SU-DHL-6 (cell line): ENCODE measurements around the gene TRA2B.

ENCODE experiments used
- H2AFZ ChIP-seq: fragments of 200-600 bp; sonication (generic); 2 replicates; pipeline ENCODE4 v1.6.1; 2014; ENCODE audit warnings: low read depth, mild to moderate bottlenecking, moderate library complexity, mixed read lengths, antibody characterized with exemption, low read length; ENCODE audit not compliant: severe bottlenecking
- H3F3A ChIP-seq: fragments of 200-600 bp; shearing (Covaris generic); 2 replicates; pipeline ENCODE4 v1.6.0; 2016; ENCODE audit warnings: antibody characterized with exemption, mild to moderate bottlenecking; ENCODE audit not compliant: insufficient read depth
- H3K27ac ChIP-seq: fragments of 200-600 bp; sonication (generic); 2 replicates; pipeline ENCODE4 v1.5.1; 2016; ENCODE audit warnings: low read depth, mild to moderate bottlenecking, low read length, moderate library complexity, mixed read lengths
- H3K27me3 ChIP-seq: fragments of 200-600 bp; sonication (generic), shearing (Covaris generic); 2 replicates; pipeline ENCODE4 v1.6.0; 2014; ENCODE audit warnings: mild to moderate bottlenecking, low read length
- H3K36me3 ChIP-seq: fragments of 200-600 bp; sonication (generic); 2 replicates; pipeline ENCODE4 v1.6.1; 2014; ENCODE audit warnings: mild to moderate bottlenecking, low read length, mixed read lengths
- H3K4me2 ChIP-seq: fragments of 300-600, 200-600 bp; shearing (Covaris generic), sonication (generic); 2 replicates; pipeline ENCODE4 v1.6.0; 2014; ENCODE audit warnings: low read length, low read depth, mild to moderate bottlenecking; ENCODE audit not compliant: poor library complexity, severe bottlenecking
- H3K4me3 ChIP-seq: fragments of 200-600 bp; sonication (generic); 2 replicates; pipeline ENCODE4 v1.5.1; 2014; ENCODE audit warnings: antibody characterized with exemption, low read length, mild to moderate bottlenecking, mixed read lengths; ENCODE audit not compliant: insufficient read depth, poor library complexity, severe bottlenecking
- H3K79me2 ChIP-seq: fragments of 200-600 bp; sonication (generic); 2 replicates; pipeline ENCODE4 v1.6.1; 2014; ENCODE audit warnings: mild to moderate bottlenecking, low read length, moderate library complexity; ENCODE audit not compliant: insufficient read depth
- H3K9ac ChIP-seq: fragments of 200-600 bp; sonication (generic); 2 replicates; pipeline ENCODE4 v1.7.0; 2014; ENCODE audit warnings: mild to moderate bottlenecking, low read length
- H3K9me2 ChIP-seq: fragments of 200-600 bp; sonication (generic); replicated peaks from 2 replicates; pipeline ENCODE4 v1.6.1; 2014; ENCODE audit warnings: low read length; ENCODE audit not compliant: insufficient read depth
- H3K9me3 ChIP-seq: fragments of 200-600 bp; sonication (generic); 2 replicates; pipeline ENCODE4 v1.6.1; 2014; ENCODE audit warnings: low read length, mixed read lengths; ENCODE audit not compliant: insufficient read depth
- H4K20me1 ChIP-seq: fragments of 200-600 bp; sonication (generic); 2 replicates; pipeline ENCODE4 v1.6.1; 2014; ENCODE audit warnings: low read depth, mild to moderate bottlenecking, antibody characterized with exemption, low read length, moderate library complexity, mixed read lengths
- EZH2phosphoT487 ChIP-seq: fragments of 200-600 bp; sonication (generic), shearing (Covaris generic); conservative IDR thresholded peaks from 2 replicates; pipeline ENCODE4 v1.6.1; 2018; ENCODE audit warnings: mild to moderate bottlenecking, antibody characterized with exemption, low read length, moderate library complexity, mixed read lengths
- TF ChIP-seq, protein P1 (sequence below): fragments of 200-600 bp; sonication (generic); IDR thresholded peaks from one replicate; pipeline ENCODE4 v1.5.1; 2017; ENCODE audit warnings: antibody characterized with exemption, mild to moderate bottlenecking, low read length, moderate library complexity; ENCODE audit not compliant: insufficient read depth, poor library complexity, severe bottlenecking

TRA2B gene

DNA sequence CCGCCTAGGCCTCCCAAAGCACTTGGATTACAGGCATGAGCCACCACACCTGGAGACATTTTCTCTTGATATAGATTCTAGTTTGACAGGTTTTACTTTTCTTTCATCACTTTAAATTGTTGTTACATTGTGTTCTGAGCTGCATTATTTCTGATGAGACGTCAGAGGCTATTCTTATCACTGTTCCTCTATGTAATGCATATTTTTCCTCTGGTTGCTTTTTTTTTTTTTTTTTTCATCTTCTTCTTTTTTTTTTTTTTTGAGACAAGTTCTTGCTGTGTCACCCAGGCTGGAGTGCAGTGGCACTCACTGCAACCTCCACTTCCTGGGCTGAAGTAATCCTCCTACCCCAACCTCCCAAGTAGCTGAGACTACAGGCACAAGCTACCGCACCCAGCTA lies 41.2 kb downstream of the TRA2B start:
- H3K9me3 ChIP-seq, result no peaks in the 10 kb centered on the region
- H3K9ac ChIP-seq, result no peak overlapping the region
- no peak for TF ChIP-seq EZH2phosphoT487
- TF ChIP-seq, protein P1, sequence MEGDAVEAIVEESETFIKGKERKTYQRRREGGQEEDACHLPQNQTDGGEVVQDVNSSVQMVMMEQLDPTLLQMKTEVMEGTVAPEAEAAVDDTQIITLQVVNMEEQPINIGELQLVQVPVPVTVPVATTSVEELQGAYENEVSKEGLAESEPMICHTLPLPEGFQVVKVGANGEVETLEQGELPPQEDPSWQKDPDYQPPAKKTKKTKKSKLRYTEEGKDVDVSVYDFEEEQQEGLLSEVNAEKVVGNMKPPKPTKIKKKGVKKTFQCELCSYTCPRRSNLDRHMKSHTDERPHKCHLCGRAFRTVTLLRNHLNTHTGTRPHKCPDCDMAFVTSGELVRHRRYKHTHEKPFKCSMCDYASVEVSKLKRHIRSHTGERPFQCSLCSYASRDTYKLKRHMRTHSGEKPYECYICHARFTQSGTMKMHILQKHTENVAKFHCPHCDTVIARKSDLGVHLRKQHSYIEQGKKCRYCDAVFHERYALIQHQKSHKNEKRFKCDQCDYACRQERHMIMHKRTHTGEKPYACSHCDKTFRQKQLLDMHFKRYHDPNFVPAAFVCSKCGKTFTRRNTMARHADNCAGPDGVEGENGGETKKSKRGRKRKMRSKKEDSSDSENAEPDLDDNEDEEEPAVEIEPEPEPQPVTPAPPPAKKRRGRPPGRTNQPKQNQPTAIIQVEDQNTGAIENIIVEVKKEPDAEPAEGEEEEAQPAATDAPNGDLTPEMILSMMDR, result no peak
- H3K79me2 ChIP-seq, result no peaks in the 10 kb centered on the region
- H3K9me2 ChIP-seq, result no peaks in the 10 kb centered on the region
- H3K27ac ChIP-seq, result no peak overlapping the region
- no peaks in the 10 kb centered on the region for H4K20me1 ChIP-seq
- H3K4me3 ChIP-seq, result no peak overlapping the region
- H3K36me3 ChIP-seq, result no peaks in the 10 kb centered on the region
- no peak overlapping the region for H2AFZ ChIP-seq
- no peaks in the 10 kb centered on the region for H3K27me3 ChIP-seq
- H3F3A ChIP-seq, result no peaks in the 10 kb centered on the region
- no peak overlapping the region for H3K4me2 ChIP-seq

DNA sequence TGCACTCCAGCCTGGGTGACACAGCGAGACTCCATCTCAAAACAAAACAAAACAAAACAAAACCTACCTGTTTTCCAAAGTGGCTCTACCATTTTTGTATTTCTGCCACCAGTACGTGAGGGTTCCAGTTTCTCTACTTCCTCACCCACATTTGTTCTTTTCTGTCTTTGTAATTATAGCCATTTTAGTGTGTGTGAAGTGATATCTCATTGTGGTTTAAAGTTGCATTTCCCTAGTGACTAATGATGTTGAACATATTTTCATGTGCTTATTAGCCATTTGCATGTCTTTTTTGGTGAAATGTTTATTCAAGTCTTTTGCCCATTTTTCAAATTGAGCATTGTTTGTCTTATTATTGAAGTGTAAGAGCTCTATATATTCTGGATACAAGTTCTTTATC lies 50.7 kb downstream of the TRA2B start:
- no peaks in the 10 kb centered on the region for H3K36me3 ChIP-seq
- no peaks in the 10 kb centered on the region for H3K27me3 ChIP-seq

DNA sequence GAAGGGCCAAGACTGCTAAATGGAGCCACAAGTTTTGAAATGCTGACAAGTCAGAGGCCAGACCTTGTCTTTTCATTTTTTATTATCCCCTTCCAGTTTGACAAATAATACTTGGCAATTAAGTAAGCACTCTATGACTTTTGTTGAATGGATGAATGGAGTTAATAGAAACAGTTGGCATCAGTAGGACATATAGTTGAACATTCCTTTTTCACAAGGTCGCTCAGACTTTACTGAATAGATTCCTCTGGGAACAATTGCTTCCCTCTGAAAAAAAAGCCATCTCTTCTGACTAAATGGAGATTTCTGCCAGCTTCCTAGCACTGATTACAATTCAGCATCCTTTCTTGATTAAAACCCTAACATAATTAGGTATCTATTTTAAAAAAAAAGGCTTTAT lies 53.2 kb downstream of the TRA2B start:
- Histone ChIP-seq H2AFZ (no peak overlapping the region), H3K79me2 (no peaks in the 10 kb centered on the region), H4K20me1 (no peaks in the 10 kb centered on the region), H3K4me2 (no peak overlapping the region), H3K4me3 (no peak overlapping the region), H3K36me3 (no peaks in the 10 kb centered on the region), H3K27me3 (no peaks in the 10 kb centered on the region), H3F3A (no peaks in the 10 kb centered on the region), H3K9ac (no peak overlapping the region), H3K27ac (no peak overlapping the region), H3K9me2 (no peaks in the 10 kb centered on the region), H3K9me3 (no peaks in the 10 kb centered on the region)
- TF ChIP-seq, protein P1, result no peak
- TF ChIP-seq EZH2phosphoT487, result no peak

More for the DNA sequence above, 50.7 kb downstream of the TRA2B start:
- H3K9me2 ChIP-seq, result no peaks in the 10 kb centered on the region
- no peaks in the 10 kb centered on the region for H4K20me1 ChIP-seq
- no peaks in the 10 kb centered on the region for H3F3A ChIP-seq
- H3K4me3 ChIP-seq, result no peak overlapping the region
- H3K79me2 ChIP-seq, result no peaks in the 10 kb centered on the region
- H3K9me3 ChIP-seq, result no peaks in the 10 kb centered on the region
- H2AFZ ChIP-seq, result no peak overlapping the region
- no peak for TF ChIP-seq EZH2phosphoT487
- TF ChIP-seq, protein P1, result no peak
- no peak overlapping the region for H3K4me2 ChIP-seq
- no peak overlapping the region for H3K9ac ChIP-seq
- no peak overlapping the region for H3K27ac ChIP-seq

DNA sequence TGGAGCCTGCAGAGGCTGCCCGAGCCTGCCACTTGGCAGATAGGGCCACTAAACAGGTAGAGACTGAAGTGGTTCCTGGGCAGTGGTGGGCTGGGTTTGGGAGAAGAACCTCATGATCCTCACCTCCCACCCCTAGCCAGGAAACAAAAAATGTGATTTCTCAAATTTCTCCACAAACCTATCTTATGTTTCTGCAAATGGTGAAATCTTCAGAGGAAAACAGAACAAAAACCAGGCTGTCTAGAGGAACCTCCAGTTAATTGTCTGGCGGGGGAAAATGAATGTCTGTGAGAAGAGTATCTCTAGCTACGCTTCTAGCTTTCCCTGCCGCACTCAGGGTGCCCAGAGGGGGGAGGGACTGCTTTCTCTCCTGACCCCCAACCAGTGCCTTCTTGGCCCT lies 55.9 kb downstream of the TRA2B start:
- no peaks in the 10 kb centered on the region for H3K9me2 ChIP-seq
- no peaks in the 10 kb centered on the region for H3K9me3 ChIP-seq
- H4K20me1 ChIP-seq, result no peaks in the 10 kb centered on the region
- H3K27me3 ChIP-seq, result no peaks in the 10 kb centered on the region
- no peaks in the 10 kb centered on the region for H3F3A ChIP-seq
- no peak overlapping the region for H3K9ac ChIP-seq
- TF ChIP-seq, protein P1, result no peak
- TF ChIP-seq EZH2phosphoT487, result no peak
- no peak overlapping the region for H3K27ac ChIP-seq
- H3K4me2 ChIP-seq, result no peak overlapping the region
- no peaks in the 10 kb centered on the region for H3K79me2 ChIP-seq
- no peak overlapping the region for H3K4me3 ChIP-seq
- no peaks in the 10 kb centered on the region for H3K36me3 ChIP-seq
- no peak overlapping the region for H2AFZ ChIP-seq
